ENCODE measurements around the gene FOXM1.
"Not testable (repeated sequence)": the region's sequence is repeated elsewhere in the genome, so short reads cannot be mapped to it uniquely, and the experiment has no call there.

The FOXM1 gene

GRCh38 chr12:2884810-2885209 is 7.8 kb upstream of the FOXM1 start:
- no peak overlapping the region for H3K4me3 ChIP-seq (ENCODE audit: low read depth, low read length)
- no peak for TF ChIP-seq CTCF (IDR thresholded peaks at IDR 0.05; ENCODE audit: insufficient read depth, low read depth, low read length, missing control alignments)
- DNase-seq (ENCODE audit: low read depth), result no peak

- no peak for DNase-seq (ENCODE audit: low read depth)
- no peak overlapping the region for H3K4me3 ChIP-seq (ENCODE audit: low read depth, low read length)
Observed at GRCh38 chr12:2879853-2880252, 2.9 kb upstream of the FOXM1 start.

GRCh38 chr12:2877953-2878732 is 1.2 kb upstream of the FOXM1 start:
- TF ChIP-seq CTCF (IDR thresholded peaks at IDR 0.05; ENCODE audit: insufficient read depth, low read depth, low read length, missing control alignments), result no peak
- H3K4me3 ChIP-seq (ENCODE audit: low read depth, low read length), result peak overlapping the region; percentile 75
- peak; percentile 47 for DNase-seq (ENCODE audit: low read depth)

More at GRCh38 chr12:2879853-2880252, 2.9 kb upstream of the FOXM1 start:
- TF ChIP-seq CTCF (IDR thresholded peaks at IDR 0.05; ENCODE audit: insufficient read depth, low read depth, low read length, missing control alignments), result no peak

- TF ChIP-seq CTCF (IDR thresholded peaks at IDR 0.05; ENCODE audit: insufficient read depth, low read depth, low read length, missing control alignments), result no peak
- peak; percentile 57 for DNase-seq (ENCODE audit: low read depth)
- peak overlapping the region; percentile 75 for H3K4me3 ChIP-seq (ENCODE audit: low read depth, low read length)
Observed at GRCh38 chr12:2876431-2877046, 435 bp downstream of the FOXM1 start.

GRCh38 chr12:2868986-2869632 is 7.9 kb downstream of the FOXM1 start:
- not testable (repeated sequence) for DNase-seq (ENCODE audit: low read depth)

GRCh38 chr12:2864198-2864597 is 12.8 kb downstream of the FOXM1 start:
- no peak for DNase-seq (ENCODE audit: low read depth)
- no peak overlapping the region for H3K4me3 ChIP-seq (ENCODE audit: low read depth, low read length)
- TF ChIP-seq CTCF (IDR thresholded peaks at IDR 0.05; ENCODE audit: insufficient read depth, low read depth, low read length, missing control alignments), result no peak

More at GRCh38 chr12:2868986-2869632, 7.9 kb downstream of the FOXM1 start:
- not testable (repeated sequence) for H3K4me3 ChIP-seq (ENCODE audit: low read depth, low read length)

GRCh38 chr12:2863402-2863801 is 13.6 kb downstream of the FOXM1 start:
- DNase-seq (ENCODE audit: low read depth); H3K4me3 ChIP-seq (ENCODE audit: low read depth, low read length): not testable (repeated sequence)
